Calu3 (cell line): ENCODE measurements around the gene PHPT1. TPM values are rescaled to one million over a fixed set of nuclear protein-coding genes. Genes with fewer than 3 reads are reported as not detected.
"Not testable (repeated sequence)": the region's sequence is repeated elsewhere in the genome, so short reads cannot be mapped to it uniquely, and the experiment has no call there.

Experiments used
- BruUV-seq: library from RNA; stranded (reverse); fragments of 400-500 nt; replicated peaks from 2 replicates; lab custom pipeline; 2021; lab: Mats Ljungman, UMichigan
- CTCF ChIA-PET: fragments of 300-600 bp; sonication (Branson Sonifier 250); formaldehyde crosslinking; loops from one replicate; lab custom pipeline; 2022; ENCODE audit warnings: antibody characterized with exemption; lab: Charles Lee
- DNase-seq: peaks from one replicate; pipeline ENCODE4 v3.0.0; 2022
- H3K27ac Mint-ChIP-seq: one replicate; pipeline ENCODE4 v1.8.0; 2022; ENCODE audit warnings: mixed read lengths; ENCODE audit not compliant: unreplicated experiment
- H3K27me3 Mint-ChIP-seq: one replicate; pipeline ENCODE4 v1.8.0; 2022; ENCODE audit warnings: mixed read lengths; ENCODE audit not compliant: unreplicated experiment
- H3K36me3 Mint-ChIP-seq: one replicate; pipeline ENCODE4 v1.8.0; 2022; ENCODE audit warnings: mild to moderate bottlenecking, moderate library complexity, mixed read lengths; ENCODE audit not compliant: insufficient read depth, unreplicated experiment
- H3K4me1 Mint-ChIP-seq: one replicate; pipeline ENCODE4 v1.8.0; 2022; ENCODE audit warnings: mild to moderate bottlenecking, low read depth, mixed read lengths; ENCODE audit not compliant: unreplicated experiment
- H3K4me3 Mint-ChIP-seq: one replicate; pipeline ENCODE4 v1.8.0; 2022; ENCODE audit warnings: mild to moderate bottlenecking, low read depth, moderate library complexity, mixed read lengths; ENCODE audit not compliant: unreplicated experiment
- H3K9me3 Mint-ChIP-seq: one replicate; pipeline ENCODE4 v1.8.0; 2022; ENCODE audit warnings: low read depth, mixed read lengths; ENCODE audit not compliant: unreplicated experiment
- intact Hi-C: fragments of 100-400 bp; cut with micrococcal nuclease; formaldehyde crosslinking; loops from one replicate; pipeline ENCODE4 v1.10.0; 2022; ENCODE audit not compliant: unreplicated experiment
- total RNA-seq: library from RNA; stranded (reverse); gene quantifications from 2 replicates; pipeline ENCODE4 v1.2.3, GENCODE V29; 2022
- TF ChIP-seq, protein P1 (sequence below): fragments of 200-600 bp; IDR thresholded peaks from one replicate; pipeline ENCODE4 v1.8.0; 2022; ENCODE audit warnings: antibody characterized with exemption; ENCODE audit not compliant: unreplicated experiment

PHPT1 gene
- total RNA-seq, 1 experiment from 2014 or later, result 48.7 TPM

- BruUV-seq, result no TSS peak
- Mint-ChIP-seq H3K27ac (no peak overlapping the region), H3K4me3 (no peak overlapping the region), H3K9me3 (no peaks in the 10 kb centered on the region), H3K27me3 (no peaks in the 10 kb centered on the region), H3K36me3 (peaks cover 22% of the 10 kb centered on the region), H3K4me1 (no peaks in the 10 kb centered on the region)
- TF ChIP-seq, protein P1, sequence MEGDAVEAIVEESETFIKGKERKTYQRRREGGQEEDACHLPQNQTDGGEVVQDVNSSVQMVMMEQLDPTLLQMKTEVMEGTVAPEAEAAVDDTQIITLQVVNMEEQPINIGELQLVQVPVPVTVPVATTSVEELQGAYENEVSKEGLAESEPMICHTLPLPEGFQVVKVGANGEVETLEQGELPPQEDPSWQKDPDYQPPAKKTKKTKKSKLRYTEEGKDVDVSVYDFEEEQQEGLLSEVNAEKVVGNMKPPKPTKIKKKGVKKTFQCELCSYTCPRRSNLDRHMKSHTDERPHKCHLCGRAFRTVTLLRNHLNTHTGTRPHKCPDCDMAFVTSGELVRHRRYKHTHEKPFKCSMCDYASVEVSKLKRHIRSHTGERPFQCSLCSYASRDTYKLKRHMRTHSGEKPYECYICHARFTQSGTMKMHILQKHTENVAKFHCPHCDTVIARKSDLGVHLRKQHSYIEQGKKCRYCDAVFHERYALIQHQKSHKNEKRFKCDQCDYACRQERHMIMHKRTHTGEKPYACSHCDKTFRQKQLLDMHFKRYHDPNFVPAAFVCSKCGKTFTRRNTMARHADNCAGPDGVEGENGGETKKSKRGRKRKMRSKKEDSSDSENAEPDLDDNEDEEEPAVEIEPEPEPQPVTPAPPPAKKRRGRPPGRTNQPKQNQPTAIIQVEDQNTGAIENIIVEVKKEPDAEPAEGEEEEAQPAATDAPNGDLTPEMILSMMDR, result no peak
- no peak for DNase-seq
- CTCF ChIA-PET, result no interaction called here
- intact Hi-C loops, result no loop called here
Measured at GRCh38 chr9:136829981-136830885, 19.0 kb upstream of the PHPT1 start.

- no peaks in the 10 kb centered on the region for H3K27me3 Mint-ChIP-seq
- H3K4me1 Mint-ChIP-seq, result no peaks in the 10 kb centered on the region
- H3K4me3 Mint-ChIP-seq, result no peak overlapping the region
- intact Hi-C loops, result no loop called here
- no peaks in the 10 kb centered on the region for H3K9me3 Mint-ChIP-seq
- no TSS peak for BruUV-seq
- CTCF ChIA-PET, result no interaction called here
- DNase-seq, result no peak
- peaks cover 22% of the 10 kb centered on the region for H3K36me3 Mint-ChIP-seq
- TF ChIP-seq, protein P1, result no peak
- no peak overlapping the region for H3K27ac Mint-ChIP-seq
Measured at GRCh38 chr9:136831002-136831719, 18.0 kb upstream of the PHPT1 start.

DNA sequence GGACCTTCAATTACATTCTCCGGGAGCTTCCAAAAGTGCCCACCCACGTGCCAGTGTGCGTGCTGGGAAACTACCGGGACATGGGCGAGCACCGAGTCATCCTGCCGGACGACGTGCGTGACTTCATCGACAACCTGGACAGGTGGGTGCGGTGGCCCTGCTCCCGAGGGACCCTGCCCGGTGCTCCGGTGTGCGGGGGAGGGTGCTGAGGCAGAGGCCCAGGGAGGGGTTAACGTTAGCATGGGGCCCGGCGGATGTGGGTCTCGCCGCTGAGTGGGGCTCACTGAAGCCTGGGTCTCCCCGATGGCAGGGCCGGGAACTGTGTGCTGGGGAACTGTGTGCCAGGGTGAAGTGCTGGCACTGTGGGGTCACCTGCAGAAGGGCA, 17.5 kb upstream of the PHPT1 start:
- H3K4me1 Mint-ChIP-seq, result no peaks in the 10 kb centered on the region
- no peak overlapping the region for H3K4me3 Mint-ChIP-seq
- CTCF ChIA-PET, result no interaction called here
- no peaks in the 10 kb centered on the region for H3K27me3 Mint-ChIP-seq
- H3K27ac Mint-ChIP-seq, result no peak overlapping the region
- no peaks in the 10 kb centered on the region for H3K9me3 Mint-ChIP-seq
- no TSS peak for BruUV-seq
- TF ChIP-seq, protein P1, result no peak
- no peak for DNase-seq
- intact Hi-C loops, result no loop called here
- peaks cover 22% of the 10 kb centered on the region for H3K36me3 Mint-ChIP-seq

DNA sequence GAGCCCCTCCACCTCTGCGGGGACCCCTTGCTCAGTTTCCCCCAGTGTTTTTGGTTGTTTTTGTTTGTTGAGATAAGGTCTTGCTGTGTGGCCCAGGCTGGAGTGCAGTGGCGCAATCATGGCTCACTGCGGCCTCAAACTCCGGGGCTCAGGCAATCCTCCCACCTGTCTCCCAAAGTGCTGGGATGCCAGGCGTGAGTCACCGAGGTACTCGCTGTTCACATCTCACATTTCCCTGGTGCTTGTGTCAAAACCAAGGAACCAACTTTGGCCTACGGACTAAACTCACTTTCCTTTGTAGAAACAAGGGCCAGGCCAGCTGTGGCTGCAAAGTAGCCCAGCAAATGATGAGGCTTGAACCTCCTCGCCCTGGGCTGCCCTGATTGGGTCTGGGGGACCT, 16.6 kb upstream of the PHPT1 start:
- intact Hi-C loops, result no loop called here
- TF ChIP-seq, protein P1, result no peak
- H3K4me1 Mint-ChIP-seq, result no peaks in the 10 kb centered on the region
- H3K36me3 Mint-ChIP-seq, result peaks cover 22% of the 10 kb centered on the region
- no peaks in the 10 kb centered on the region for H3K9me3 Mint-ChIP-seq
- no TSS peak for BruUV-seq
- no peaks in the 10 kb centered on the region for H3K27me3 Mint-ChIP-seq
- H3K27ac Mint-ChIP-seq, result no peak overlapping the region
- no peak overlapping the region for H3K4me3 Mint-ChIP-seq
- CTCF ChIA-PET, result no interaction called here
- no peak for DNase-seq

DNA sequence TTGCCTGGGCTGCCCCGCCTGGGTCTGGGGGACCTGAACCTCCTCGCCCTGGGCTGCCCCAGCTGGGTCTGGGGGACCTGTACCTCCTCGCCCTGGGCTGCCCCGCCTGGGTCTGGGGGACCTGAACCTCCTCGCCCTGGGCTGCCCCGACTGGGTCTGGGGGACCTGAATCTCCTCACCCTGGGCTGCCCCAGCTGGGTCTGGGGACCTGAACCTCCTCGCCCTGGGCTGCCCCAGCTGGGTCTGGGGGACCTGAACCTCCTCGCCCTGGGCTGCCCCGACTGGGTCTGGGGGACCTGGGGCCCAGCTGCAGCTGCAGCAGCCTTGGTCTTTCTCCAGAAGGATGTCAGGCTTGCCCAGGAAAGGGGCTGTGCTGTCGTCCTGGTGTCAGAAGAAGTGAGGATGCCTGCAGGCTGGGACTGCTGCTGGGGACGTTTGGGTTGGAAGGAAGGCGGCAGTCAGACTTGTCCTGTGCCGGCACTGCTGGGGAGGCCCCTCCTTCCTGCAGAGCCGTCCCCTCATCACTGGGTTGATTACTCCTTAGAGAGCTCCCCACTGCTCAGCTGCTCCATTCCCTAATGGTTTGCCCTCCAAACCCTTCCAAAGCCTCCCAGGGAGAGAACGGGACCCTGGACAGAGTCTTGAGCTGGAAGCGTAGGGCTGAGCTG, 15.7 kb upstream of the PHPT1 start:
- H3K27ac Mint-ChIP-seq, BruUV-seq, CTCF ChIA-PET, H3K9me3 Mint-ChIP-seq, H3K4me1 Mint-ChIP-seq, intact Hi-C loops, H3K27me3 Mint-ChIP-seq, DNase-seq, H3K4me3 Mint-ChIP-seq: not testable (repeated sequence)
- H3K36me3 Mint-ChIP-seq, result peaks cover 20% of the 10 kb centered on the region
